Ishikawa (cell line): Measurements from ENCODE around the gene OR8D1.

Experiments used
- CEBPB ChIP-seq: IDR thresholded peaks from 2 replicates; pipeline ENCODE4 v1.6.1; 2012
- CREB1 ChIP-seq: IDR thresholded peaks from 2 replicates; pipeline ENCODE4 v1.6.1; 2012; ENCODE audit warnings: low read depth
- EGR1 ChIP-seq: IDR thresholded peaks from 2 replicates; pipeline ENCODE4 v1.6.1; 2012
- EP300 ChIP-seq: IDR thresholded peaks from 2 replicates; pipeline ENCODE4 v1.6.1; 2012; ENCODE audit warnings: borderline replicate concordance
- FOXM1 ChIP-seq: IDR thresholded peaks from 2 replicates; pipeline ENCODE4 v1.6.1; 2012; ENCODE audit warnings: low read depth, borderline replicate concordance
- NFIC ChIP-seq: IDR thresholded peaks from 2 replicates; pipeline ENCODE4 v1.6.1; 2012
- RAD21 ChIP-seq: IDR thresholded peaks from 2 replicates; pipeline ENCODE4 v1.6.1; 2012; ENCODE audit warnings: low read depth
- TAF1 ChIP-seq: IDR thresholded peaks from 2 replicates; pipeline ENCODE4 v1.6.1; 2012; ENCODE audit warnings: low read depth, mild to moderate bottlenecking
- TCF12 ChIP-seq: IDR thresholded peaks from 2 replicates; pipeline ENCODE4 v1.6.1; 2012; ENCODE audit warnings: low read depth
- TEAD4 ChIP-seq: IDR thresholded peaks from 2 replicates; pipeline ENCODE4 v1.6.1; 2012
- USF1 ChIP-seq: IDR thresholded peaks from 2 replicates; pipeline ENCODE4 v1.6.1; 2012
- YY1 ChIP-seq: IDR thresholded peaks from 2 replicates; pipeline ENCODE4 v1.6.1; 2012; ENCODE audit warnings: low read depth
- ZBTB7A ChIP-seq: IDR thresholded peaks from 2 replicates; pipeline ENCODE4 v1.6.1; 2012; ENCODE audit warnings: low read depth
- TF ChIP-seq, protein P1 (sequence below): IDR thresholded peaks from 2 replicates; pipeline ENCODE4 v1.6.1; 2012
- TF ChIP-seq, protein P2 (sequence below): IDR thresholded peaks from 2 replicates; pipeline ENCODE4 v1.6.1; 2012; ENCODE audit warnings: low read depth, mild to moderate bottlenecking

OR8D1 gene

GRCh38 chr11:124339396-124340141, 25.8 kb upstream of the OR8D1 start:
- no peak for TF ChIP-seq ZBTB7A
- TF ChIP-seq YY1 = no peak
- no peak for TF ChIP-seq NFIC
- no peak for TF ChIP-seq CEBPB
- no peak for TF ChIP-seq TEAD4
- no peak for TF ChIP-seq EGR1
- TF ChIP-seq RAD21 = no peak
- TF ChIP-seq, protein P1, sequence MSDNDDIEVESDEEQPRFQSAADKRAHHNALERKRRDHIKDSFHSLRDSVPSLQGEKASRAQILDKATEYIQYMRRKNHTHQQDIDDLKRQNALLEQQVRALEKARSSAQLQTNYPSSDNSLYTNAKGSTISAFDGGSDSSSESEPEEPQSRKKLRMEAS = no peak
- no peak for TF ChIP-seq FOXM1
- TF ChIP-seq, protein P2, sequence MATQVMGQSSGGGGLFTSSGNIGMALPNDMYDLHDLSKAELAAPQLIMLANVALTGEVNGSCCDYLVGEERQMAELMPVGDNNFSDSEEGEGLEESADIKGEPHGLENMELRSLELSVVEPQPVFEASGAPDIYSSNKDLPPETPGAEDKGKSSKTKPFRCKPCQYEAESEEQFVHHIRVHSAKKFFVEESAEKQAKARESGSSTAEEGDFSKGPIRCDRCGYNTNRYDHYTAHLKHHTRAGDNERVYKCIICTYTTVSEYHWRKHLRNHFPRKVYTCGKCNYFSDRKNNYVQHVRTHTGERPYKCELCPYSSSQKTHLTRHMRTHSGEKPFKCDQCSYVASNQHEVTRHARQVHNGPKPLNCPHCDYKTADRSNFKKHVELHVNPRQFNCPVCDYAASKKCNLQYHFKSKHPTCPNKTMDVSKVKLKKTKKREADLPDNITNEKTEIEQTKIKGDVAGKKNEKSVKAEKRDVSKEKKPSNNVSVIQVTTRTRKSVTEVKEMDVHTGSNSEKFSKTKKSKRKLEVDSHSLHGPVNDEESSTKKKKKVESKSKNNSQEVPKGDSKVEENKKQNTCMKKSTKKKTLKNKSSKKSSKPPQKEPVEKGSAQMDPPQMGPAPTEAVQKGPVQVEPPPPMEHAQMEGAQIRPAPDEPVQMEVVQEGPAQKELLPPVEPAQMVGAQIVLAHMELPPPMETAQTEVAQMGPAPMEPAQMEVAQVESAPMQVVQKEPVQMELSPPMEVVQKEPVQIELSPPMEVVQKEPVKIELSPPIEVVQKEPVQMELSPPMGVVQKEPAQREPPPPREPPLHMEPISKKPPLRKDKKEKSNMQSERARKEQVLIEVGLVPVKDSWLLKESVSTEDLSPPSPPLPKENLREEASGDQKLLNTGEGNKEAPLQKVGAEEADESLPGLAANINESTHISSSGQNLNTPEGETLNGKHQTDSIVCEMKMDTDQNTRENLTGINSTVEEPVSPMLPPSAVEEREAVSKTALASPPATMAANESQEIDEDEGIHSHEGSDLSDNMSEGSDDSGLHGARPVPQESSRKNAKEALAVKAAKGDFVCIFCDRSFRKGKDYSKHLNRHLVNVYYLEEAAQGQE = no peak
- TF ChIP-seq EP300 = no peak
- TF ChIP-seq TAF1 = no peak
- TF ChIP-seq CREB1 = no peak
- TF ChIP-seq TCF12 = no peak
- TF ChIP-seq USF1 = no peak

- no peak for TF ChIP-seq USF1
- no peak for TF ChIP-seq NFIC
- TF ChIP-seq FOXM1 = no peak
- no peak for TF ChIP-seq YY1
- TF ChIP-seq TCF12 = no peak
- TF ChIP-seq CREB1 = no peak
- no peak for TF ChIP-seq CEBPB
- TF ChIP-seq, protein P1 = no peak
- no peak for TF ChIP-seq RAD21
- no peak for TF ChIP-seq TEAD4
- no peak for TF ChIP-seq EGR1
- TF ChIP-seq EP300 = no peak
- no peak for TF ChIP-seq ZBTB7A
- TF ChIP-seq, protein P2 = no peak
- TF ChIP-seq TAF1 = no peak
Observed at GRCh38 chr11:124331873-124332272, 18.1 kb upstream of the OR8D1 start.

DNA sequence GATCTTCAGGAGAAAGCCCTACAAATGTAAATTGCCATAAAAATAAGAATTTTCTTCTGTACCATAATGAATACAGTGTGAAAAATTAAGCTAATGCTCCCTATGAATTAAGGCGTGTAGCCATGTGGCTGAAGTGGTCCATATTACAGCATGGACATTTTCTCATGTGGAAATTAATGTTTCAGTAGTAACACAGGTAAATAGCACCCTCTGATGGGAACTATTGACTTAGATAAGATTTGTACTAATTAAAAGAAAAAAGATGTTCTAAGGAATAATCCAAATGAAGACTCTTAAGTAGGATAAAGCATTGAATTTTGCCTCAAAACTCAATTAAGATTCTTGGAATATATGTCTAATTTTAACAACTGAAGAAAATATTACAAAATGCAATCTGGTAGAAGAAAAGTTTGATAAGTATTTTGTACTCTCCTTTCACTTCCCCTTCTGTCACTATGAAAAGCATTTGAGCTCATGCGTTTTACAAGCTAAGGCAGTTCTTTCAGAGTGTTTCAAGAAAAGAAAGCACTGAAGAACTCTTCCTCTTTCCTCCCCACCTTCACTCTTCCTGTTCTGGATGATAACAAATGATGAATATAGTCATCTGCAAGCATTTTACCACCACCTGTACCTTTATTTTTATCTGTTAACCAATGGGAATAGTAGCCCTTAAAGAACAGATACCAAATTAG, 16.2 kb upstream of the OR8D1 start:
- TF ChIP-seq TAF1 = no peak
- TF ChIP-seq, protein P1 = no peak
- TF ChIP-seq NFIC = no peak
- TF ChIP-seq RAD21 = no peak
- TF ChIP-seq ZBTB7A = no peak
- TF ChIP-seq FOXM1 = no peak
- no peak for TF ChIP-seq USF1
- no peak for TF ChIP-seq EGR1
- no peak for TF ChIP-seq YY1
- TF ChIP-seq EP300 = no peak
- TF ChIP-seq, protein P2 = no peak
- TF ChIP-seq CEBPB = no peak
- no peak for TF ChIP-seq TEAD4
- no peak for TF ChIP-seq CREB1
- no peak for TF ChIP-seq TCF12
